K562 (cell line): Measurements from ENCODE around the gene USHBP1. TPM values are rescaled to one million over a fixed set of nuclear protein-coding genes. Genes with fewer than 3 reads are reported as not detected.

Experiments
- CBX1 ChIP-seq: sonication (generic); IDR thresholded peaks from 2 replicates; pipeline ENCODE4 v1.6.1; 2016; ENCODE audit warnings: antibody characterized with exemption, low read depth, mild to moderate bottlenecking
- CBX8 ChIP-seq: fragments of 200-600 bp; sonication (generic); IDR thresholded peaks from 2 replicates; pipeline ENCODE4 v1.6.1; 2012; ENCODE audit warnings: borderline replicate concordance, mixed run types, low read depth, mild to moderate bottlenecking, moderate library complexity, mixed read lengths, low read length, control low read depth, inconsistent platforms; ENCODE audit not compliant: poor library complexity, severe bottlenecking; ENCODE audit errors: extremely low read depth
- ELF2 ChIP-seq: fragments of 250-450 bp; sonication (Bioruptor Pico); IDR thresholded peaks from 2 replicates; pipeline ENCODE4 v1.5.0; 2021; ENCODE audit warnings: mild to moderate bottlenecking
- GABPB2 ChIP-seq: fragments of 250-450 bp; sonication (Bioruptor Pico); conservative IDR thresholded peaks from 2 replicates; pipeline ENCODE4 v1.5.1; 2021; ENCODE audit warnings: mild to moderate bottlenecking
- KHSRP ChIP-seq: fragments of 450-650 bp; IDR thresholded peaks from 2 replicates; pipeline ENCODE4 v1.6.1; 2017
- L3MBTL2 ChIP-seq: fragments of 450-650 bp; IDR thresholded peaks from 2 replicates; pipeline ENCODE4 v1.6.1; 2016; ENCODE audit warnings: mild to moderate bottlenecking, moderate library complexity
- MECOM ChIP-seq: fragments of 250-450 bp; sonication (Bioruptor Pico); IDR thresholded peaks from 2 replicates; pipeline ENCODE4 v1.8.0; 2022; ENCODE audit warnings: inconsistent platforms
- MXI1 ChIP-seq: IDR thresholded peaks from 2 replicates; pipeline ENCODE4 v1.6.1; 2011; ENCODE audit warnings: low read depth, mild to moderate bottlenecking, improper control_type of control experiment, low read length
- NCOR1 ChIP-seq: fragments of 450-650 bp; IDR thresholded peaks from 2 replicates; pipeline ENCODE4 v1.6.1; 2016; ENCODE audit warnings: mild to moderate bottlenecking, moderate library complexity
- NFRKB ChIP-seq: fragments of 450-650 bp; IDR thresholded peaks from 2 replicates; pipeline ENCODE4 v1.6.1; 2016; ENCODE audit warnings: low read depth
- NRF1 ChIP-seq, 2 experiments: fragments of 450-650 bp; IDR thresholded peaks in 1 of 2; conservative IDR thresholded peaks in 1 of 2; 2 replicates each; pipeline ENCODE4 v1.6.1; 2014; ENCODE audit warnings: mild to moderate bottlenecking in 2 of 2
- NUFIP1 ChIP-seq: fragments of 450-650 bp; IDR thresholded peaks from 2 replicates; pipeline ENCODE4 v1.6.1; 2018; ENCODE audit not compliant: partially characterized antibody
- SAFB ChIP-seq: fragments of 200-400 bp; formaldehyde crosslinking; IDR thresholded peaks from 2 replicates; pipeline ENCODE4 v1.6.1; 2017; ENCODE audit warnings: low read depth, low read length, borderline replicate concordance
- SMARCA5 ChIP-seq: fragments of 450-650 bp; IDR thresholded peaks from 2 replicates; pipeline ENCODE4 v1.6.1; 2016
- TAF1 ChIP-seq: IDR thresholded peaks from 2 replicates; pipeline ENCODE4 v1.6.1; 2011; ENCODE audit warnings: mild to moderate bottlenecking, low read length, moderate library complexity; ENCODE audit not compliant: insufficient read depth, control insufficient read depth, severe bottlenecking; ENCODE audit errors: extremely low read depth
- XRCC3 ChIP-seq: fragments of 450-650 bp; IDR thresholded peaks from 2 replicates; pipeline ENCODE4 v1.6.1; 2017; ENCODE audit warnings: mild to moderate bottlenecking, moderate library complexity
- YY1 ChIP-seq, 3 experiments: IDR thresholded peaks; 2 replicates each; pipeline ENCODE4 v1.6.1; 2011; ENCODE audit warnings: low read length in 2 of 3, mild to moderate bottlenecking in 2 of 3, moderate library complexity in 2 of 3, borderline replicate concordance in 1 of 3, control low read depth in 1 of 3, low read depth in 1 of 3; ENCODE audit not compliant: insufficient read depth in 3 of 3, insufficient replicate concordance in 2 of 3, control insufficient read depth in 1 of 3, insufficient read length in 1 of 3; ENCODE audit errors: extremely low read depth in 1 of 3
- ZFPM2 ChIP-seq: fragments of 250-450 bp; sonication (Bioruptor Pico); IDR thresholded peaks from 2 replicates; pipeline ENCODE4 v1.5.1; 2022; ENCODE audit warnings: mild to moderate bottlenecking
- ZNF253 ChIP-seq: fragments of 250-450 bp; sonication (Bioruptor Pico); conservative IDR thresholded peaks from 2 replicates; pipeline ENCODE4 v1.6.1; 2021; ENCODE audit warnings: mild to moderate bottlenecking
- ZNF384 ChIP-seq: IDR thresholded peaks from 2 replicates; pipeline ENCODE4 v1.6.1; 2012; ENCODE audit warnings: low read depth, low read length, improper control_type of control experiment
- polyA plus RNA-seq, 8 experiments: library from polyadenylated mRNA; depleted of rRNA in 4 of 8; stranded (reverse) in 5 of 8; unstranded in 3 of 8; fragments of >200 nt; fragmentation: Nextera tagmentation in 2 of 8; fragmentation: Illumina TruSeq in 1 of 8; extraction: Ambion mirVana in 2 of 8; extraction: Trizol in 1 of 8; gene quantifications; 2 replicates each; pipeline versions ENCODE4 v1.2.1 to v1.2.3, GENCODE V29; 2011 to 2014; ENCODE audit warnings: inconsistent platforms in 1 of 8, missing spikeins in 1 of 8
- total RNA-seq, 7 experiments: library from RNA; depleted of rRNA in 6 of 7; stranded (reverse); fragments of >200 nt in 6 of 7; fragmentation: Illumina TruSeq in 2 of 7; extraction: Trizol in 2 of 7; gene quantifications; 2 replicates each; pipeline versions ENCODE4 v1.2.1 to v1.2.3, GENCODE V29; 2011 to 2021; ENCODE audit warnings: low replicate concordance in 1 of 7
- TF ChIP-seq, protein P1 (sequence below): sonication (generic); formaldehyde crosslinking; IDR thresholded peaks from 2 replicates; pipeline ENCODE4 v1.8.1; 2023; ENCODE audit warnings: mild to moderate bottlenecking, missing genetic modification reagents
- TF ChIP-seq, protein P2 (sequence below): sonication (generic); formaldehyde crosslinking; IDR thresholded peaks from 2 replicates; pipeline ENCODE4 v1.8.0; 2023; ENCODE audit warnings: missing genetic modification reagents, mild to moderate bottlenecking, borderline replicate concordance

The USHBP1 gene
- total and polyA plus RNA-seq, 9 of the 15 experiments (the other 6 are each of a cell fraction or from before 2014, with no cell fraction given): 0.03 to 0.10 (median 0.05) TPM; not detected in 5

DNA sequence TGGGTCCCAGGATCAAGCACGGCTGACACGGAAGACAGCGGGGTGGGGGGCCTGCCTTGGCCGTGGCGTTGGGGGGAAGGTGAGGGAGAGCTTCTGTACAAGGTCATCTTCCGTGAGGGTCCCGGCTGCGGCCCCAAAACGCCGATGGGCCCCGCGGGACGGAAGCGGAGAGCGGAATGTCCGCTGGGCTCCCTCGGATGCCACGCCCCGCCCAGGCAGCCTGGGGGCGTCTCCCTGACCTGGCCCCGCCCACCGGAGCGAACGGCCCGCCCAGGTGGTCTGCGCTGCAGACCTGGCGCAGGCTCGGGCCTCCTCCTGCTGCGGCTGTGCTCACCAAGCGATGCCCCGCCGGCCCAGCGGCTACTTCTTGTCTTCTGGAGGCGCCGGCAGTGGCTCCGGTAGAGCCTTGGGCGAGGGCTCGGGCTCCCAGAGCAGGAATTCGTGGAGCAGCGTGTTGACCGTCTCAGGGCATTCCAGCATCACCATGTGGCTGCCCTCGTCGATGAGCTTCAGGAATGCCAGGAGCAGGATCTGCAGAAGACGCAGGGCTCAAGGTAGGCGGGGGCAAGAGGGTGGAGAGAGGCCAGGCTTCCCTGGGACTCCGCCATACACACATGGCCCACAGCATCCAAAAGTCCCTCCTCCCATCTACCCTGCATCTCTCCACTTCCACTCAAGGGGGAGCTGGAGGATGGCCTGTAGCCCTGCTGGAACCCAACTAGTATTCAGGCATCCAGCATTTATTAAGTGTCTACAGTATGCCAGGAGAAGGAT lies 27.9 kb upstream of the USHBP1 start (continued):
- TF ChIP-seq TAF1 (peak; percentile 27), ZFPM2 (CRISPR knock-in tag) (no peak), NRF1 (conservative IDR thresholded peaks at IDR 0.05 in 1 of 2, IDR thresholded peaks at IDR 0.05 in 1 of 2) (peak; percentile 90 to 91), SMARCA5 (peak; percentile 92; the same call in 1 of the 2 replicates), ZNF253 (CRISPR knock-in tag) (no peak), XRCC3 (no peak), ZNF384 (peak; percentile 63), NFRKB (0 out of 2 replicates have a peak, but pooled peaks have one; percentile 37), YY1 (IDR thresholded peaks at IDR 0.05; ENCODE audit: borderline replicate concordance in 1 of 3, control insufficient read depth in 1 of 3, extremely low read depth in 1 of 3, insufficient read depth in 3 of 3, insufficient read length in 1 of 3, insufficient replicate concordance in 2 of 3, low read depth in 1 of 3, low read length in 2 of 3) (peak in 2 of 3 experiments; percentile 66 to 84), CBX1 (0 out of 2 replicates have a peak, but pooled peaks have one; percentile 18), NCOR1 (no peak), KHSRP (no peak), L3MBTL2 (peak; percentile 79), ELF2 (CRISPR knock-in tag) (no peak), NUFIP1 (no peak), GABPB2 (CRISPR knock-in tag) (no peak), SAFB (no peak), CBX8 (no peak), MXI1 (peak; percentile 63), MECOM (CRISPR knock-in tag) (no peak)
- TF ChIP-seq, protein P1, sequence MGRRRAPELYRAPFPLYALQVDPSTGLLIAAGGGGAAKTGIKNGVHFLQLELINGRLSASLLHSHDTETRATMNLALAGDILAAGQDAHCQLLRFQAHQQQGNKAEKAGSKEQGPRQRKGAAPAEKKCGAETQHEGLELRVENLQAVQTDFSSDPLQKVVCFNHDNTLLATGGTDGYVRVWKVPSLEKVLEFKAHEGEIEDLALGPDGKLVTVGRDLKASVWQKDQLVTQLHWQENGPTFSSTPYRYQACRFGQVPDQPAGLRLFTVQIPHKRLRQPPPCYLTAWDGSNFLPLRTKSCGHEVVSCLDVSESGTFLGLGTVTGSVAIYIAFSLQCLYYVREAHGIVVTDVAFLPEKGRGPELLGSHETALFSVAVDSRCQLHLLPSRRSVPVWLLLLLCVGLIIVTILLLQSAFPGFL: no peak
- TF ChIP-seq, protein P2, sequence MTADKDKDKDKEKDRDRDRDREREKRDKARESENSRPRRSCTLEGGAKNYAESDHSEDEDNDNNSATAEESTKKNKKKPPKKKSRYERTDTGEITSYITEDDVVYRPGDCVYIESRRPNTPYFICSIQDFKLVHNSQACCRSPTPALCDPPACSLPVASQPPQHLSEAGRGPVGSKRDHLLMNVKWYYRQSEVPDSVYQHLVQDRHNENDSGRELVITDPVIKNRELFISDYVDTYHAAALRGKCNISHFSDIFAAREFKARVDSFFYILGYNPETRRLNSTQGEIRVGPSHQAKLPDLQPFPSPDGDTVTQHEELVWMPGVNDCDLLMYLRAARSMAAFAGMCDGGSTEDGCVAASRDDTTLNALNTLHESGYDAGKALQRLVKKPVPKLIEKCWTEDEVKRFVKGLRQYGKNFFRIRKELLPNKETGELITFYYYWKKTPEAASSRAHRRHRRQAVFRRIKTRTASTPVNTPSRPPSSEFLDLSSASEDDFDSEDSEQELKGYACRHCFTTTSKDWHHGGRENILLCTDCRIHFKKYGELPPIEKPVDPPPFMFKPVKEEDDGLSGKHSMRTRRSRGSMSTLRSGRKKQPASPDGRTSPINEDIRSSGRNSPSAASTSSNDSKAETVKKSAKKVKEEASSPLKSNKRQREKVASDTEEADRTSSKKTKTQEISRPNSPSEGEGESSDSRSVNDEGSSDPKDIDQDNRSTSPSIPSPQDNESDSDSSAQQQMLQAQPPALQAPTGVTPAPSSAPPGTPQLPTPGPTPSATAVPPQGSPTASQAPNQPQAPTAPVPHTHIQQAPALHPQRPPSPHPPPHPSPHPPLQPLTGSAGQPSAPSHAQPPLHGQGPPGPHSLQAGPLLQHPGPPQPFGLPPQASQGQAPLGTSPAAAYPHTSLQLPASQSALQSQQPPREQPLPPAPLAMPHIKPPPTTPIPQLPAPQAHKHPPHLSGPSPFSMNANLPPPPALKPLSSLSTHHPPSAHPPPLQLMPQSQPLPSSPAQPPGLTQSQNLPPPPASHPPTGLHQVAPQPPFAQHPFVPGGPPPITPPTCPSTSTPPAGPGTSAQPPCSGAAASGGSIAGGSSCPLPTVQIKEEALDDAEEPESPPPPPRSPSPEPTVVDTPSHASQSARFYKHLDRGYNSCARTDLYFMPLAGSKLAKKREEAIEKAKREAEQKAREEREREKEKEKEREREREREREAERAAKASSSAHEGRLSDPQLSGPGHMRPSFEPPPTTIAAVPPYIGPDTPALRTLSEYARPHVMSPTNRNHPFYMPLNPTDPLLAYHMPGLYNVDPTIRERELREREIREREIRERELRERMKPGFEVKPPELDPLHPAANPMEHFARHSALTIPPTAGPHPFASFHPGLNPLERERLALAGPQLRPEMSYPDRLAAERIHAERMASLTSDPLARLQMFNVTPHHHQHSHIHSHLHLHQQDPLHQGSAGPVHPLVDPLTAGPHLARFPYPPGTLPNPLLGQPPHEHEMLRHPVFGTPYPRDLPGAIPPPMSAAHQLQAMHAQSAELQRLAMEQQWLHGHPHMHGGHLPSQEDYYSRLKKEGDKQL (CRISPR knock-in tag): no peak
